DOHH2 (cell line): ENCODE measurements around the gene SFT2D1.

ENCODE experiments used
- H3F3A ChIP-seq: fragments of 200-600 bp; sonication (generic), shearing (Covaris generic); 2 replicates; pipeline ENCODE4 v1.6.0; 2016; ENCODE audit warnings: antibody characterized with exemption, mild to moderate bottlenecking; ENCODE audit not compliant: control insufficient read depth, insufficient read depth
- H3K27ac ChIP-seq: fragments of 200-600 bp; sonication (generic); 2 replicates; pipeline ENCODE4 v1.5.1; 2014; ENCODE audit warnings: low read depth, mild to moderate bottlenecking, low read length, moderate library complexity
- H3K27me3 ChIP-seq: fragments of 200-600 bp; sonication (generic); 2 replicates; pipeline ENCODE4 v1.6.1; 2014; ENCODE audit warnings: mild to moderate bottlenecking, low read length, mixed read lengths; ENCODE audit not compliant: control insufficient read depth
- H3K36me3 ChIP-seq: fragments of 200-600 bp; sonication (generic); 2 replicates; pipeline ENCODE4 v1.6.1; 2014; ENCODE audit warnings: mild to moderate bottlenecking, low read length, moderate library complexity, mixed read lengths; ENCODE audit not compliant: control insufficient read depth
- H3K4me1 ChIP-seq: fragments of 200-600 bp; sonication (generic); 2 replicates; pipeline ENCODE4 v1.6.1; 2014; ENCODE audit warnings: mild to moderate bottlenecking, low read length, mixed read lengths; ENCODE audit not compliant: control insufficient read depth
- H3K4me2 ChIP-seq: fragments of 200-600 bp; sonication (generic); 2 replicates; pipeline ENCODE4 v1.6.0; 2014; ENCODE audit warnings: mild to moderate bottlenecking, low read length, moderate library complexity
- H3K4me3 ChIP-seq: fragments of 200-600 bp; sonication (generic); 2 replicates; pipeline ENCODE4 v1.5.1; 2014; ENCODE audit warnings: mild to moderate bottlenecking, low read length, mixed read lengths
- H3K79me2 ChIP-seq: fragments of 200-600 bp; sonication (generic); 2 replicates; pipeline ENCODE4 v1.6.1; 2014; ENCODE audit warnings: mild to moderate bottlenecking, low read length, mixed read lengths; ENCODE audit not compliant: control insufficient read depth
- H3K9me2 ChIP-seq: fragments of 200-600 bp; sonication (generic); replicated peaks from 2 replicates; pipeline ENCODE4 v1.6.1; 2014; ENCODE audit warnings: mild to moderate bottlenecking, low read length, mixed read lengths; ENCODE audit not compliant: control insufficient read depth
- H3K9me3 ChIP-seq: fragments of 200-600 bp; sonication (generic); 2 replicates; pipeline ENCODE4 v1.6.1; 2014; ENCODE audit warnings: antibody characterized with exemption, low read length, mixed read lengths; ENCODE audit not compliant: control insufficient read depth, insufficient read depth
- H4K20me1 ChIP-seq: fragments of 200-600 bp; sonication (generic); 2 replicates; pipeline ENCODE4 v1.6.0; 2014; ENCODE audit warnings: low read depth, mild to moderate bottlenecking, antibody characterized with exemption, low read length, moderate library complexity; ENCODE audit not compliant: control insufficient read depth, insufficient read depth
- CTCF ChIP-seq: fragments of 200-600 bp; sonication (generic); IDR thresholded peaks from one replicate; pipeline ENCODE4 v1.5.1; 2014; ENCODE audit warnings: antibody characterized with exemption, mild to moderate bottlenecking, low read depth, low read length; ENCODE audit not compliant: poor library complexity, severe bottlenecking
- EZH2phosphoT487 ChIP-seq: fragments of 200-600 bp; sonication (generic); IDR thresholded peaks from 2 replicates; pipeline ENCODE4 v1.6.1; 2017; ENCODE audit warnings: borderline replicate concordance, mild to moderate bottlenecking, antibody characterized with exemption, low read length, moderate library complexity, mixed read lengths

The SFT2D1 gene

GRCh38 chr6:166318649-166319600 lies 23.4 kb downstream of the SFT2D1 start:
- Histone ChIP-seq H4K20me1 (no peaks in the 10 kb centered on the region), H3K9me3 (no peaks in the 10 kb centered on the region), H3K9me2 (no peaks in the 10 kb centered on the region), H3F3A (peaks cover 6% of the 10 kb centered on the region; the same call in 1 of the 2 replicates), H3K36me3 (peaks cover 31% of the 10 kb centered on the region), H3K4me3 (no peak overlapping the region), H3K79me2 (no peaks in the 10 kb centered on the region), H3K4me1 (no peaks in the 10 kb centered on the region), H3K27ac (no peak overlapping the region), H3K4me2 (no peak overlapping the region), H3K27me3 (no peaks in the 10 kb centered on the region)
- TF ChIP-seq CTCF (no peak), EZH2phosphoT487 (no peak)

GRCh38 chr6:166318227-166318626 lies 24.1 kb downstream of the SFT2D1 start:
- Histone ChIP-seq H4K20me1 (no peaks in the 10 kb centered on the region), H3K4me3 (no peak overlapping the region), H3K27ac (no peak overlapping the region), H3K4me1 (no peaks in the 10 kb centered on the region), H3K4me2 (no peak overlapping the region), H3K36me3 (peaks cover 24% of the 10 kb centered on the region), H3K79me2 (no peaks in the 10 kb centered on the region), H3K9me2 (no peaks in the 10 kb centered on the region), H3F3A (peaks cover 6% of the 10 kb centered on the region; the same call in 1 of the 2 replicates), H3K27me3 (no peaks in the 10 kb centered on the region), H3K9me3 (no peaks in the 10 kb centered on the region)
- TF ChIP-seq EZH2phosphoT487, result no peak
- TF ChIP-seq CTCF, result no peak

- Histone ChIP-seq H3F3A (peaks cover 6% of the 10 kb centered on the region; the same call in 1 of the 2 replicates), H3K36me3 (peaks cover 18% of the 10 kb centered on the region), H3K9me2 (no peaks in the 10 kb centered on the region), H3K9me3 (no peaks in the 10 kb centered on the region), H3K27ac (no peak overlapping the region), H4K20me1 (no peaks in the 10 kb centered on the region), H3K4me2 (no peak overlapping the region), H3K79me2 (no peaks in the 10 kb centered on the region), H3K4me1 (0 out of 2 replicates have a peak, but pooled peaks cover 3% of the 10 kb centered on the region), H3K27me3 (no peaks in the 10 kb centered on the region), H3K4me3 (no peak overlapping the region)
- TF ChIP-seq CTCF, result no peak
- no peak for TF ChIP-seq EZH2phosphoT487
Observed at GRCh38 chr6:166317261-166318212, 24.8 kb downstream of the SFT2D1 start.
